Endothelial cell of umbilical vein (primary cell): ENCODE results near the gene HSD3B7.

Experiments used
- EZH2 ChIP-seq: IDR thresholded peaks from 2 replicates; pipeline ENCODE4 v1.6.1; 2012; ENCODE audit warnings: borderline replicate concordance, low read depth, mild to moderate bottlenecking, moderate library complexity, low read length, inconsistent platforms; ENCODE audit not compliant: severe bottlenecking
- FOS ChIP-seq: IDR thresholded peaks from 2 replicates; pipeline ENCODE4 v1.6.1; 2011; ENCODE audit warnings: mild to moderate bottlenecking, low read length, moderate library complexity, borderline replicate concordance; ENCODE audit not compliant: insufficient read depth
- GATA2 ChIP-seq: IDR thresholded peaks from 2 replicates; pipeline ENCODE4 v1.7.0; 2011; ENCODE audit warnings: low read depth, mild to moderate bottlenecking, moderate library complexity, mixed read lengths, low read length; ENCODE audit not compliant: insufficient read length, insufficient read depth
- JUN ChIP-seq: IDR thresholded peaks from 2 replicates; pipeline ENCODE4 v1.6.1; 2011; ENCODE audit warnings: borderline replicate concordance, low read depth; ENCODE audit not compliant: insufficient read length, insufficient read depth
- MYC ChIP-seq: IDR thresholded peaks from one replicate; pipeline ENCODE4 v1.6.1; 2011; ENCODE audit warnings: mild to moderate bottlenecking, low read depth, low read length
- POLR2A ChIP-seq: IDR thresholded peaks from 2 replicates; pipeline ENCODE4 v1.6.1; 2012; ENCODE audit warnings: low read depth, mild to moderate bottlenecking, control low read depth, low read length
- POLR2AphosphoS5 ChIP-seq: IDR thresholded peaks from 2 replicates; pipeline ENCODE4 v1.6.1; 2012; ENCODE audit warnings: low read depth, mild to moderate bottlenecking, control low read depth, low read length, moderate library complexity; ENCODE audit not compliant: insufficient read depth
- TF ChIP-seq, protein P1 (sequence below), 2 donors: IDR thresholded peaks; 1 replicate in 1 of 2; 2 replicates in 1 of 2; pipeline ENCODE4 v1.5.1; 2011; ENCODE audit warnings: low read length in 2 of 2, mild to moderate bottlenecking in 2 of 2, moderate library complexity in 2 of 2, control low read depth in 1 of 2, inconsistent platforms in 1 of 2, low read depth in 1 of 2; ENCODE audit not compliant: insufficient read depth in 1 of 2; ENCODE audit errors: extremely low read depth in 1 of 2
- TF ChIP-seq, protein P2 (sequence below): IDR thresholded peaks from 2 replicates; pipeline ENCODE4 v1.6.1; 2011; ENCODE audit not compliant: insufficient read depth, insufficient read length

DNA sequence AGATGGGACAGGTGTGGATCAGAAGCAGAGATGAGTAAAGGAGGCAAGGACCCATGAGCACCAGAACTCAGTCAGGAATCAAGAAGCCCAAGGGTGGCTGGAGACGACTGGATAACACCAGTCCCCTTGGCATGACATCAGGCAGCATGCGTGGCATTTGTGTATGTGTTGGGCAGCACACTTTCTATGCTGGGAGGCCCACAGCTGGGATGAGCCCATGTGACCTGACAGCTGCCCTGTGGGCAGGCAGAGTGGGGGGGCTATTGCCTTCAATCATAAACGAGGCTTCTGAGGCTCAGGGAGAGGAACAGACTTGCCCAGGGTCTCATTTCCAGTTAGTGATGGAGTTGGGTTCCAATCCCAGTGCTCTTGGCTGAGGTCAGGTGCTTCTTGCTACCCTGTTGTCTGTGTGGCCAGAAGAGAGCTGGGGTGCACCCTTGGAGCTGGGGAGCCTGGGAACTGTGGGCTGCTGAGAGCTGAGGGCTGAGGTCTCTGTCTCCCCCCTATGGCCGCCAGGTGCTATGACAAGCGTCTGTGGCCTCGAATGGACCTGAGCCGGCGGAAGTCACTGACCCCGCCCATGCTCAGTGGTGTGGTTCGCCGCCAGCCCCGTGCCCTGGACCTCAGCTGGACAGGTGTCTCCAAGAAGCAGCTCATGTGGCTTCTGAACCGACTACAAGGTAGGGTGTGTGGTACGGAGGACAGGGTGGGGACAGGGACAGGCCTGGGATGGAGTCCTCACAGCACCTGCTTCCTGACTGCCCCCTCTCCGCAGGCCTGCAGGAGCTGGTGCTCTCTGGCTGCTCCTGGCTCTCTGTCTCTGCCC, 43.2 kb upstream of the HSD3B7 start:
- TF ChIP-seq, protein P1, sequence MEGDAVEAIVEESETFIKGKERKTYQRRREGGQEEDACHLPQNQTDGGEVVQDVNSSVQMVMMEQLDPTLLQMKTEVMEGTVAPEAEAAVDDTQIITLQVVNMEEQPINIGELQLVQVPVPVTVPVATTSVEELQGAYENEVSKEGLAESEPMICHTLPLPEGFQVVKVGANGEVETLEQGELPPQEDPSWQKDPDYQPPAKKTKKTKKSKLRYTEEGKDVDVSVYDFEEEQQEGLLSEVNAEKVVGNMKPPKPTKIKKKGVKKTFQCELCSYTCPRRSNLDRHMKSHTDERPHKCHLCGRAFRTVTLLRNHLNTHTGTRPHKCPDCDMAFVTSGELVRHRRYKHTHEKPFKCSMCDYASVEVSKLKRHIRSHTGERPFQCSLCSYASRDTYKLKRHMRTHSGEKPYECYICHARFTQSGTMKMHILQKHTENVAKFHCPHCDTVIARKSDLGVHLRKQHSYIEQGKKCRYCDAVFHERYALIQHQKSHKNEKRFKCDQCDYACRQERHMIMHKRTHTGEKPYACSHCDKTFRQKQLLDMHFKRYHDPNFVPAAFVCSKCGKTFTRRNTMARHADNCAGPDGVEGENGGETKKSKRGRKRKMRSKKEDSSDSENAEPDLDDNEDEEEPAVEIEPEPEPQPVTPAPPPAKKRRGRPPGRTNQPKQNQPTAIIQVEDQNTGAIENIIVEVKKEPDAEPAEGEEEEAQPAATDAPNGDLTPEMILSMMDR (IDR thresholded peaks at IDR 0.05; ENCODE audit: extremely low read depth in 1 of 2, insufficient read depth in 1 of 2, low read depth in 1 of 2, low read length in 2 of 2): peak; percentile 90 to 96
- TF ChIP-seq EZH2 (no peak), POLR2A (no peak), MYC (no peak), FOS (no peak), POLR2AphosphoS5 (no peak), JUN (no peak), GATA2 (no peak)
- TF ChIP-seq, protein P2, sequence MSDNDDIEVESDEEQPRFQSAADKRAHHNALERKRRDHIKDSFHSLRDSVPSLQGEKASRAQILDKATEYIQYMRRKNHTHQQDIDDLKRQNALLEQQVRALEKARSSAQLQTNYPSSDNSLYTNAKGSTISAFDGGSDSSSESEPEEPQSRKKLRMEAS: no peak
